Stimulated activated CD4-positive, alpha-beta T cell treated with anti-CD3 and anti-CD28 coated beads, Interleukin-15, amount 100 ng/mL, for 48 hours (primary cell): ENCODE results near the gene CFAP43.

Experiments
- DNase-seq, 2 donors: peaks; one replicate each; pipeline ENCODE4 v3.0.0-alpha.2; 2020; ENCODE audit warnings: low read depth in 2 of 2

The CFAP43 gene, protein sequence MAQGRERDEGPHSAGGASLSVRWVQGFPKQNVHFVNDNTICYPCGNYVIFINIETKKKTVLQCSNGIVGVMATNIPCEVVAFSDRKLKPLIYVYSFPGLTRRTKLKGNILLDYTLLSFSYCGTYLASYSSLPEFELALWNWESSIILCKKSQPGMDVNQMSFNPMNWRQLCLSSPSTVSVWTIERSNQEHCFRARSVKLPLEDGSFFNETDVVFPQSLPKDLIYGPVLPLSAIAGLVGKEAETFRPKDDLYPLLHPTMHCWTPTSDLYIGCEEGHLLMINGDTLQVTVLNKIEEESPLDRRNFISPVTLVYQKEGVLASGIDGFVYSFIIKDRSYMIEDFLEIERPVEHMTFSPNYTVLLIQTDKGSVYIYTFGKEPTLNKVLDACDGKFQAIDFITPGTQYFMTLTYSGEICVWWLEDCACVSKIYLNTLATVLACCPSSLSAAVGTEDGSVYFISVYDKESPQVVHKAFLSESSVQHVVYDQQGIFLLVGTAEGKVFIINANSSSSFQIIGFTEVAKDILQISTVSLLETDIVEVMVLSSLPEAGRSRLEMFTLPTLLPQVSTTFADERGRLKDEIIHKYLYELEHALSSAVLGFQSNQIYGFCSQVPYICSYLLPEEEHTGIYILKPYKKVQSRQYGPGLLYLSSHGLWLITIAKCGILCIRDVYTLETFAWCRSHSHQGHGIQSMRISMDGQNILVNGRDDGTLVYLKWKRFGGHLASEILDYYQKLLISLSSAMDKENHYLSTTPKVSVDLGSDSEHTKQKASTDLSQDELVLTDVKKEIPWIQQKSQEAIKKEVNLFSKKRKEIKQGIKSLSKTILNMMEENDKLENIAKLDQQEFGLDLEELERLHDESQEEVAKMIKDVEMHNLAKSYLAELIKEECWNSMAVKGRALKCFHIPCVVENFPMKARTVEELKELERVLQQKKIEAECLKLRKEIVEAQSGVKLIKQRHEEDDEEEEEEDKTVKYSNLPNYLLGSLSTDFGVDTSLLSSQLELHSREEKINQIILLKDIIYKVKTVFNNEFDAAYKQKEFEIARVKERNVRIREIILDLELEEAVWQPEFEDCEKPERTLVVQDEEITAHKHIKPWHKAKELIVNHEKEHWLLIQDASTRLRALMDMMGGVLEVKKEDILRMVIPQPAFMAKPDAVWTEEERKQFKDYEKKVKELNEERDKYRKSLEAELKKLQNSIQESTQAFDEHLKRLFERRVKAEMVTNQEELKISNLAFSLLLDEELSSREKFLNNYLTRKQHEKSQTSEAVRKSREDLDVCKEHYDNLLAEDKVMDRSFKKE (N-terminal part only)

DNA sequence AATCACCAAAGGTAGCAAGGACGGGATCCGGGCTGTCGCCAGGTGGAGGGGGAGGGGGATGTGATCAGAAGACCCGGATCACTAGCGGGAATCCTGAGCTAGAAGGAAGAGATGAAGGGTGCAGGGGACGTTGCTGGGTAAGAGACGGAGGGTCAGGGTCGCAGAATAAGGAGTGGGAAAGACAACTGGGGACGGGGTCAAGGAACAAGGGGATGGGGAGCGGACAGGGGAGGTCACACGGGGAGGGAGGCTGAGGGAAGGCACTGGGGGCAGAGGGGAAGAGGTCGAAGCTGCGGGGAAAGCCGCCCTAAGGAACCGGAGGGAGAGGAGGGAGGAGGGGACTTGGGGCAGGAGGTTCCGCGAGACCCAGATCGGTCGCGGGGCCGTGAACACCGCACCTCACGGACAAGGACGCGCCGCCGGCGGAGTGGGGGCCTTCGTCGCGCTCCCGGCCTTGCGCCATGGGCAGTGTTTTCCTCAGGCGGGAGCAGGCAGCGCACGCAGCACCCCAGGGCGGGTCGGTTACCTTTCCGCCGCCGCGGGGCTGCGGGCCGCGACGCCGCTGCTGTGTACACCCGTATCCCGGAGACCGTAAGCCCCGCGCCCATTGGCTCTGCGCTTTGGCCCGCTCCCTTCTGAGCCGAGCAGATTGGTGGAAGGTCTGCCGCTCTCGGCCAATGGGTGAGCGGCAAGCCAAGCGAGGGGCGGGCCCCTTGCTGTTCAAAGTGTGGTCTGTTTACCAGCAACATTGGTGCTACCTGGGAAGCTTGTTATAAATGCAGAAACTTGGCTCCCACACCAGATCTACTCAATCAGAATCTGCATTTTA is at the start of gene CFAP43:
Gene CFAP43 (minus strand): TSS at position 581 of the 829 bp plus-strand sequence. CDS start 118 bp downstream, at position 463.
- DNase-seq, result peak; percentile 98 to 99

DNA sequence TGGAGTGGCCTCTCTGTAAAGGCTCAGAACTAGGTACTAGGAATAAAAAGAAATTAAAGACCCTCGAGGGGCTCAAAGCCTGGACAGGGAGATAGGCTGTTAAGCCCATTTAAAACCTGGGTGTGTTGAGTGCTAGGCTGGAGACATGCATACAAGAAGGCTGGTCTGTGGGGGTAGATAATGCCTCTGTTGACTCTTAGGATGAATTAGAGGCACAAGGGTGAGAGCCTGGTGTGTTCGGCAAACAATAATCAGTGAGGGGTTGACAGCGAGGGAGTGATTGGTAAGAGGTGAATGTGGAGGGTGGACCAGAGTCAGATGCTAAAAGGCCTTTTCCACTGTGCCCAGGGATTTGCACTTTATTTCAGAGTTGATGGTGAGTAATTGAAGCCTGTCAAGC is 49.5 kb upstream of the CFAP43 start:
- no peak for DNase-seq

DNA sequence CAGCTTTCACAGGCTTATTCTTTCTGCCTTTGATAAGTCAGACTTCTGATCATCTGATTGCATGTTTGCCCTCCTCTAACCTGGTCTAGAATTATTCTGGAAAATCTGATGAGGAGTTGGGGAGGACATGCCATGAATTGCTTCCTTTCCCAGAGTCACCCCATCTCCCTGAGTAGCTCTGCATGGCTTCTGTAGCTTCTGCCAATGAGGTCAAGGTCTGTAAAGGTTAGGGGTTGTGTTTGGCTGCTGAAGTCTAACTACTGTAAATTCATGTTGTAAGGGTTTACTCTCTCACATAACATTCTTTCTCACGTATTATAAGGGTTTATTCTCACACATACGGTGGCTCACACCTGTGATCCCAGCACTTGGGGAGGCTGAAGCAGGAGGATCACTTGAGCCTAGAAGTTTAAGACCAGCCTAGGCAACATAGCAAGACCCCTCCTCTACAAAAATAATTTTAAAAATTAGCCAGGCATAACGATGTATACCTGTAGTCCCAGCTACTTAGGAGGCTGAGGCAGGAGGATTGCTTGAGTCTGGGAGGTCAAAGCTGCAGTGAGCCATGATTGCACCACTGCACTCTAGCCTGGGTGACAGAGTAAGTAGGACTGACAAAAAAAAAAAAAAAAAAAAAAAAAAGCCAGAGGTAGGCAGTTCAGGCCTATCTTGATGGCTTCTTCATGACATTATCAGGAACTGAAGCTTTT is 47.5 kb upstream of the CFAP43 start:
- no peak for DNase-seq

DNA sequence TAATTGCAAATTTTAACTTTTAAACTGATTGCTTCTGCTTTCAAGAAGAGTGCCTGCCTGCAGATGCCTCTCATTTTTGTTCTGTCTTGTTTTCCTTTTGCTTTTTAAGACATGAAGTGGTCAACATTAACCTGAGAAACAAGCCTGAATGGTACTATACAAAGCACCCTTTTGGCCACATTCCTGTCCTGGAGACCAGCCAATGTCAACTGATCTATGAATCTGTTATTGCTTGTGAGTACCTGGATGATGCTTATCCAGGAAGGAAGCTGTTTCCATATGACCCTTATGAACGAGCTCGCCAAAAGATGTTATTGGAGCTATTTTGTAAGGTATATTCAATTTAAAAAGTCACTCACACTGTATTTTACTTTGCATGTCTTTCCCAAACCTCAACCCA is 45.6 kb upstream of the CFAP43 start:
- DNase-seq, result no peak

DNA sequence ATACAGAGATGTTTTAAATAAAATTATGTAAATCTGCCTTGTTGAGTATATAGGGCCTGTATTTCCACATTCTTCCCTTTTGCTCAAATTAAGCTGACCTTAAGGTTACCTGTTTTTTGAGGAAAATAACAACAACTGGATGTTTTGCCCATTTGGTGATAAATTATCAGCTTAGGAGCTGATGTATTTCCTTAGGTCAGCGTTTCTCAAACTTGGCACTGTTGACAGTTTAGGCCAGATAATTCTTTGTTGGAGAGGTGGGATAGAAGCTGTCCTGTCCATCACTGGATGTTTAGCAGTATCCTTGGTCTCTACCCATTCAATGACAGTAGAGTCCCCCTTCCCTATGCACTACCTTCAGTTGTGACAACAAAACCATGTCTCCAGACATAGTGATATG is 44.0 kb upstream of the CFAP43 start:
- no peak for DNase-seq

DNA sequence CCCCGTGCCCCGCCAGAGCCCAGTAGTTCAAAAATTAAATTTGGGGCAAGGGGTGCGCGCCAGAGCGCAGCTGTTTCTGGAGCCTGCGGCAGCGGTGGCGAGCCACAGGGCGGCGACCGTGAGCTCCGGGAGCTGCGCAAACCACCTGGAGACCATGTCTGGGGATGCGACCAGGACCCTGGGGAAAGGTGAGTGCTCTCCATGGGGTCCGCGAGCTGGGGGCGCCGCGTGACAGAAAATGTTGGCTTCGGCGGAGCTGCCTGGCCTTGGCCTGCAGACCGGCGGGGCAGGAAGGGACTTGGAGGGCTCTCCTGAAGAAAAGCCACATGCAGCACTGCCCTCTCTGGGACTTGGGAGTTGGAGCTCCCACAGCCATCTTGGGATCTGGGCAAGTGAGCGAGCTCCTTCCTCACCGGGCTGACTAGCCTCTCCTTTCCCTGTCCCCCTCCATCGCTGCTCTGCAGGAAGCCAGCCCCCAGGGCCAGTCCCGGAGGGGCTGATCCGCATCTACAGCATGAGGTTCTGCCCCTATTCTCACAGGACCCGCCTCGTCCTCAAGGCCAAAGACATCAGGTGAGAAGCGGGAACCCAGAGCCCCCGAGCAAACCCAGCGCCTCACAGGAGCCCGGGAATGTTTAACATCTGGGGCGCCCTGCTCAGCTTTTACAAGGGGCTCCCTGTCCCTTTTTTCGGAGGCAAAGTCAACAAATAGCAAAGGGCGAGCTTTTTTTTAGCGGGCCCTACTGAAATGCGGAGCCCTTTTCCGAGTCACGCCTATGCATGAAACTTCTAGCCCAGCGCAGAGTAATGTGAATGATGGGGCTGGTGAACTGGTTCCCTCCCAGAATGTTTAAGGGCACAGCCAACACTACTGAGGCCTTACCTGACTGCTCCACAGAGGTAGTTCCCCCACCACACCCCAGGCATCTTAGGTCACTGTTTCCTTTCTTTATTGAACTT is 42.9 kb upstream of the CFAP43 start:
- DNase-seq, result peak in 1 of 2 donors; percentile 45

DNA sequence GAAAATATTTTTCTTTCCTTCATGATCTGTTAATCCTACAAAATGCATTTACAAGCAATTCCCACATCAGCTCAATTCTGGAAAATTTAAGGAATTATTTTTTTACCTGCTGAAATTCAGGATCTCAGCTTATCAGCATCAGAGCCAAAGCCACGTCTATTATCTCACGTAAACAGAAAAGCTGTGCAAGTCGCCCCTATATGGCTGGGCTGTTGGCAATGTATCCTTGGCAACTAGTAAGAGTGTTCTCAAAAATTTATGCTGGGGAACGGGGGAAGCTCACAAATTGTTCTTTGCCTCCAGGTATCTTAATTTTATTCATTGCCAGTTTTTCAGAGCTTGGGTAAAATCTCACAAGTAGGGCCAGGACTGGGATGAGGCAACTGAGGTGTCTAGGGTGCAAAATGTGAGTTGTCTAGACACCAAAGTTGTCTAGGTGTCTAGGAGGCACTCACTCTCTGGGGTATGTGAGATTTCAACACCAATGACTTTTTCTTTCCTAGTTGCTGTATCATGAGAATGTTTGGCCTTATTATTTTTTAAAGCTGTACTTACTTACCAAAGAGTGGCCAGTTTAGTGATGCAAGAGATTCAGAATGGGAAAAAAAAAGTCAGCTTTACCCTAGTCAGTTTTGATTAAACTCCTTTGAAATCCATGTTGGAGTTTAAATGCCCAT is 41.9 kb upstream of the CFAP43 start:
- DNase-seq, result no peak

DNA sequence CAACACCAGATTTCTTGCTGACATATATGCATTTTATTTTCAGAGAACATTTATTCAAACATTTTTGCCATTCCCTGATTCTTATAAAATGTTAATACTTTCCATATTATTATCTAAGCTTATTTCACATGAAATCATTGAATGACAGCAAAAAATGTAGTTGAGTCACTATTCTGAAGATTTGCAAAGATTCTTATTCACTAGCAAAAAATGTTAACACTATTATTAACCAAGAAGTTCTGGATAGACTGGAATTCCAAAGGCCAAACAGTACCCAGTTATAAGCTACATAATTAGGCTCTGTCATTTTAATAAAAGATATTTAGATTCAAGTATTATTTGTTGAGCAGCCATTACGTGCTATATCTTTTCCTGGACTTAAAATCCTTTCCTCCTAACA is 41.1 kb upstream of the CFAP43 start:
- no peak for DNase-seq

DNA sequence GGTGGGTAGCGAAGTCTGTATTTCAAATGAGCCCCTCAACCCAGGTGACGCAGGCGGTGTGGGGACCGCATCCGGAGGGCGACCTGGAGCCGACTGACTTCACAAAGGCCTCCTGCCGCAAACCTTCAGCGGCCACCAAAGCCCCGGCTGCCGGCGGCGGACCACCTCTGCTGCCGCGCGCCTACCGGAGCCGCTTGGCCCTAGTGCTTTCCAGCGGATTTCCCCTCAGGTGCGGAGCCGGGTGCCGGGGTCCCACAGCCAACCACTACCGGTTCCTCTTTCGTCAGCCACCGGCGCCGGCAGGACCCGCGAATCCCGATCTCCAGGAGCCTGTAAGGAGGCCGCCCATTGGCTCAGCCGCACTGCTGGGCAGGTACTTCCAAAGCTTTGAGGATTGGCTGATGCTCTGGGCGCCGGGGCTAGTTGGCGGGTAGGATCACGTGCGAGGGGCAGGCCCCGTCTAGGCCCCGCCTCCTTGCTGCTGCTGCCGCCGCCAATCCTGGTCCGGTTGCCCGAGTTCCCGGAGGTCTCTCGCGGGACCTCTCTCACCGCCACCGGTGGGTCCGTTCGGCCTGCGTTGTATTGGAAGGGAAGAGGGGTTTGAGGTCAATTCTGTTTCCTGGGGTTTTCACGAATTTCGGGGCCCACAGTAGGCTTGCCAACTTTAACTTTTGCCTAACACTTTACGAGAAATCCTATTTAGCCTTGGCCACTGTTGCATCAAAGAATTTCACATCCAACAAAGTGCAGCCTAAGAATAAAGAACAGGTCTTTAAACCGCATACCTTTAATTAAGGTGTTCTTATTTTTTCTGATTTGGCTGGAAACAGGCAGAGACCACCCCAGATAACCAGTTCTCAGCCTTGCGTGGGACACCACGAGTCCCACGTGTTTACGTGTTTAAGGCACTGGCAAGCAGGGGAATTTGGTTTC is 36.8 kb upstream of the CFAP43 start, which contains the start of gene GSTO2:
Gene GSTO2 (plus strand): TSS at position 472 of the 933 bp plus-strand sequence. CDS start 5,732 bp downstream, outside the sequence.
- DNase-seq, result peak; percentile 95 to 99

DNA sequence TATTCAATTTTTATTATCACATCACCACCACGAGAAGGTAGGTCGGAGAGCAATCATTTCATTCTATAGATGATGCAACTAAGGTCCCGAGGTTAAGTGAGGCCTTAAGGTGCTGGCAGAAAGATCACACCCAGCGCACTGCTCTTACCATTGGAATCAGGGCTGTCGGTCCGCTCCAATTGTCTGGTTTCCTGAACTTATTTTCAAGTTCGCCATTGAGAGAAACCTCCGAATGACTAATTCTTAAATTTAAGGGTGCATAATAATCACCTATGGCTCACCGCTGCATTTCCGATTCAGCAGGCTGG is 36.2 kb upstream of the CFAP43 start:
- DNase-seq, result no peak

DNA sequence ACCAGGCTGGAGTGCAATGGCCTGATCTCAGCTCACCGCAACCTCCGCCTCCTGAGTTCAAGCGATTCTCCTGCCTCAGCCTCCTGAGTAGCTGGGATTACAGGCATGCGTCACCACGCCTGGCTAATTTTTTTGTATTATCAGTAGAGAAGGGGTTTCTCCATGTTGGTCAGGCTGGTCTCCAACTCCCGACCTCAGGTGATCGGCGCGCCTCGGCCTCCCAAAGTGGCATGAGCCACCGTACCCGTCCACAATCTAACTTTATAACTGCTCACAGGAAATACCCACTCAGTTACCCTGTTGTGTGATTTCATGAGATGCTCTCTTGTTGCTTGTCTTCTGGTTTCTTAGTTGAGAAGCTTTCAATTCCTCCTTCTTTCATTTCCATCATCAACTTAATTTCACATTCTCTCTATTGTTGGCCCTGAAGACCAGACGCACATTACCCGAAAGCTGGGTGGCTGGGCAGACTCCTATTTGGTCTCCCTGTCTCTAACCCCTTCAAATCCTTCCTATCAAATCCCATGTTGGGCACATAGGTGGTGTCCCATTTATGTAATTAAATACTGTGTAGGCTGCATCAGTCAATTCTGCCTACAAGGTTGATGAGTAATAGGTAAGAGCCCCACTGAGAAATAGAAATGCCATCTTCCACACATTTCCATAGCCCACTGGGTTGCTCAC is 35.7 kb upstream of the CFAP43 start:
- DNase-seq, result no peak

DNA sequence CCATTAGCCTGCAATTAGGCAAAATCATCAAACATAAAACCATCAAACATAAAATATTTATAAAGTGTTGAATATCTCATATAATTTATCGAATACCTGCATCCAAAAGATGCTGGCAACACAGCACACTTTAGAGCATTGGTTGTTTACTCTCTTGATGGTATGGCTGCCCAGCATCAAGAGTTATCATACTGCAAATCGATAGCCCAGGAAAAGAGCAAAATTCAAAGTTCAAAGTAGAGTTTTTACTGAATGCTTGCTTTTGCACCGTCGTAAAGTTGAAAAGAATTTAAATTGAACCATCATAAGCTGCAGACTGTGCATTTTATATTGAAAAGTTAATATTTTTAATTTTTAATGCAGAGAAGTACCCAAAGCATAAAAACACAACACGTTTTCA is 32.6 kb upstream of the CFAP43 start:
- DNase-seq, result no peak

DNA sequence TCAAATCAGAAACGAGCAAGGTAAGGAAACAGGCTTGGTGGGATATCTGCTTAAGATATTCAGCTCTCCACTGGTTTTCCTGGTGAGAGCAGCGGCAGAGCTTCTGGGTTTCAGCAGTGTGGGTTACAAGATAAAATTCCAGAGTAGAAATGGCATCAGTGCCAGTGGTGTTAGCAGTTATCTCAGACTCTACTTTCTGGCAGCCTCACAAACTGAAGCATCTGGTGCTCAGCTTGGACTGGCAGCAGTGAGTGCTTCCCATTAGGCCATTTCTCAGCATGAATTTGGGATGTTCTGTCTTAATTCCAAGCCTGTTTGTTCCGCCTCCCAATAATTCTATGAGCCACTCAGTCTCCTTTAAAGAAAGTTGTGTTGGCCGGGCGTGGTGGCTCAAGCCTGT is 29.9 kb upstream of the CFAP43 start:
- DNase-seq, result no peak

DNA sequence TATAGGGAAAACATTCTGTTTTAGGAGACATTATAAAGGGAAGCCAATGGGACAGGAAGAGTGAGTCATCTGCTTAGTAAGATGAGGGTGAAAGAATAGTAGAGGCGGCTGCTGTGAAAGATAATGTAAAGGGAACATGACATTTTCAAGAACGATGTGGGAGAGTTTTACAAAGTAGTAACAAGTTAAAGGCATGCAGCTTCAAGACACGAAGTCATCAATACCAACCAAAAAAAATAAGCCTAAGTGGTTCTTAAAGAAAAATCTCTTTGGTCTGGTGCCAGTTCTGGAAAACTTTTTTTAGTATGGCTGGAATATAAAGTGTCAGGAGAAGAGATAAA is 28.6 kb upstream of the CFAP43 start:
- DNase-seq, result no peak

DNA sequence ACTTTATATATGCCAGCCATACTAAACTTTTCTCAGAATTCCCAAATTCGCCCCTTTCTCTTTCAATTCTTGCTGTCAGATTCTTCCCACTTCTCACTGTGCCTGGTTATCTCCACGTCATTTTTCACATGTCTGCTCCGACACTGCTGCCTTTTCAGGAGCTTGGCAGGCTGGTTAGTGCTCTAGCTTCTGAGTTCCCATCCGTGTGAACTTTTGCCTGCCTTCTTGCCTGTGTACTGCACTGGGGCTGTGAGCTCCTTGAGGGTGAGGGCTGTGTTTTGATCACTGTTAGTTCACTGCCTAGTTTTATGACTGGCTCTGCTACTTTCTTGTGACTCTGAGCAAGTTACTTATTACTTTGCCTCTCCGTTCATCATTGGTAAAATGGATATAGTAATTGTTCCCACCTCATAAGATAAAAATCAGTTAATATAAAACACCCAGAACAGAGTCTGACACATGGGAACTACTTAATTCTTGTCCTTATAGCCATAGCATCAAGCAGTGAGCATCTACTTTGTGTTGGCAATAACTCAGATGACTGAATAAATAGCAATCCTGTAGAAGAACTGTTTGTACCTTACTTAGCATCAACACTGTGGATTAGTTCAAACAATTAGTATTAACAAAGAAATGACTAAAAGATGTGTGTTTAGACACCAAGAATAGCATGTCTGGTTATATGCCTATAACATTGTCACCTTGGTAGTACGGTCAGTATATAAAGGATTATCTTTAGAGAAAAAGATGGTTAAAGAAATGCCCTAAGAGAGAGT is 28.0 kb upstream of the CFAP43 start:
- DNase-seq, result no peak

DNA sequence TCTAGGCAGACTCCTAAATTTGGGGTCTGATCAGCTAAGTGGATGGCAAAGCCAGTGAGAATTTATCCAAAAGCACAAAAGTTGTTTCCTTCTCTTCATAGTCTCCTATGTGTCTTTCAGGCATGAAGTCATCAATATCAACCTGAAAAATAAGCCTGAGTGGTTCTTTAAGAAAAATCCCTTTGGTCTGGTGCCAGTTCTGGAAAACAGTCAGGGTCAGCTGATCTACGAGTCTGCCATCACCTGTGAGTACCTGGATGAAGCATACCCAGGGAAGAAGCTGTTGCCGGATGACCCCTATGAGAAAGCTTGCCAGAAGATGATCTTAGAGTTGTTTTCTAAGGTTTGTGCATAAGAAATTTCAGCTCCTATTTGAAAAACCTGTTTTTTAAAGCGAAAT is 27.3 kb upstream of the CFAP43 start:
- DNase-seq, result no peak
